Fibroblast of lung (primary cell): Measurements from ENCODE around the gene OTOS. TPM values are rescaled to one million over a fixed set of nuclear protein-coding genes. Genes with fewer than 3 reads are reported as not detected.

ENCODE experiments used
- DNase-seq, 2 donors: peaks; one replicate each; pipeline versions ENCODE4 v3.0.0 to v3.0.0-alpha.2; 2010; ENCODE audit warnings: low read depth in 2 of 2
- H2AFZ ChIP-seq: 2 replicates; pipeline ENCODE4 v1.5.1; 2012; ENCODE audit warnings: low read length, control low read depth, inconsistent platforms
- H3K27ac ChIP-seq: 2 replicates; pipeline ENCODE4 v1.5.1; 2011; ENCODE audit warnings: low read length, control low read depth; ENCODE audit not compliant: insufficient read depth
- H3K27me3 ChIP-seq: 2 replicates; pipeline ENCODE4 v1.5.1; 2011; ENCODE audit warnings: mild to moderate bottlenecking, low read length; ENCODE audit not compliant: control insufficient read depth, insufficient read depth
- H3K36me3 ChIP-seq: 2 replicates; pipeline ENCODE4 v1.5.1; 2011; ENCODE audit warnings: low read length; ENCODE audit not compliant: control insufficient read depth, insufficient read depth
- H3K4me1 ChIP-seq: 2 replicates; pipeline ENCODE4 v1.5.1; 2011; ENCODE audit warnings: low read length; ENCODE audit not compliant: control insufficient read depth, insufficient read depth; ENCODE audit errors: extremely low read depth
- H3K4me2 ChIP-seq: 2 replicates; pipeline ENCODE4 v1.5.1; 2011; ENCODE audit warnings: low read length, control low read depth; ENCODE audit not compliant: insufficient read depth; ENCODE audit errors: extremely low read depth
- H3K4me3 ChIP-seq, 4 experiments: fragments of 200-600 bp in 1 of 4; sonication (generic) in 1 of 4; replicated peaks in 1 of 4; 2 replicates each; pipeline ENCODE4 v1.5.1; 2011 to 2016; ENCODE audit warnings: low read length in 4 of 4, low read depth in 3 of 4, mild to moderate bottlenecking in 3 of 4, control low read depth in 2 of 4, inconsistent platforms in 1 of 4, mixed read lengths in 1 of 4; ENCODE audit not compliant: insufficient read depth in 1 of 4; ENCODE audit errors: control extremely low read depth in 1 of 4
- H3K79me2 ChIP-seq: 2 replicates; pipeline ENCODE4 v1.5.1; 2012; ENCODE audit warnings: mild to moderate bottlenecking, low read length, inconsistent platforms; ENCODE audit not compliant: control insufficient read depth, insufficient read depth
- H3K9ac ChIP-seq: 2 replicates; pipeline ENCODE4 v1.5.1; 2011; ENCODE audit warnings: mild to moderate bottlenecking, low read length, control low read depth; ENCODE audit not compliant: insufficient read depth
- H3K9me3 ChIP-seq: 2 replicates; pipeline ENCODE4 v1.5.1; 2012; ENCODE audit warnings: low read depth, low read length; ENCODE audit not compliant: control insufficient read depth, insufficient read depth
- H4K20me1 ChIP-seq: 2 replicates; pipeline ENCODE4 v1.5.1; 2011; ENCODE audit warnings: low read length; ENCODE audit not compliant: control insufficient read depth, insufficient read depth; ENCODE audit errors: extremely low read depth
- CTCF ChIP-seq, 2 donors: IDR thresholded peaks in 1 of 2; conservative IDR thresholded peaks in 1 of 2; 1 replicate in 1 of 2; 2 replicates in 1 of 2; pipeline ENCODE4 v1.5.1; 2011 to 2012; ENCODE audit warnings: low read length in 2 of 2, control low read depth in 1 of 2, inconsistent platforms in 1 of 2, low read depth in 1 of 2, mild to moderate bottlenecking in 1 of 2
- EZH2 ChIP-seq: IDR thresholded peaks from 2 replicates; pipeline ENCODE4 v1.5.1; 2012; ENCODE audit warnings: low read length, control low read depth, mild to moderate bottlenecking; ENCODE audit errors: missing control alignments
- polyA plus RNA-seq, 2 donors: library from polyadenylated mRNA; depleted of rRNA in 1 of 2; stranded (reverse) in 1 of 2; unstranded in 1 of 2; fragments of >200 nt; gene quantifications; 2 replicates each; pipeline ENCODE4 v1.2.1, GENCODE V29; 2011 to 2012; ENCODE audit warnings: missing spikeins in 1 of 2
- total RNA-seq: library from RNA; depleted of rRNA; stranded (reverse); fragments of >200 nt; gene quantifications from 2 replicates; pipeline ENCODE4 v1.2.1, GENCODE V29; 2014

Gene OTOS
- total and polyA plus RNA-seq, 2 donors (not counting 1 experiment from before 2014, with no cell fraction given) = not detected

DNA sequence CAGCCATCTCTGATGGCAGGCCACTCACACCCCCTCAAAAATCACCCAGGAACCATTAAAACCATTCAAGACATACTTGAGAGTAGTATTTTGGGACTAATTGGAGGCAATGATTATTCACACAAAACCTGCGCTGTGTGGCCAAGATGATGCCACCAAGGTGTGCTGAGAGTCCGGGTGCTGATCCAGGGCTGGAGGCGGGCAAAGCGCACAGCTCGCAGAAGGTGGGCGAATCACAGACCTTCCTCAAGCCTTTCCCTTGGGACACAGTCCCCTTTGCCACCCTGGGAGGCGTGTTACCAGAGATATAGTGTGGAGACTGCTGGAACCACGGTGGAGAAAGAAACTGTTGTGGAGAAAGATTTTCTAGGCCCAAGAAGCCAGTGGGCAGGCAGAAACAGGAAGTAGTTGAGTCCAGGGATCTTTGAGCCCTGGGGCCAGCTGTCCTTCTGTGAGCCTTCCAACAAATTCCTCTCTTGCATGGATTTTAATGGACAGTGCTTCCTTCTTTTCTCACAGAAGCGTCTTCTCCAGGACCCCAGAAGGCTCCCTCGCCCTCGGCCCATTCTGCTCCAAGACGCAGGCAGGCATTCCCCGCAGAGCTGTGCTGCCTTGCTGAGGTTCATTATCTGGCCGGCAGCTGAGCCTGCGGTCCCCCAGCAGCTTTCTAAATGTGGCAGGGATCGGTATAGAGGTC lies 12.4 kb downstream of the OTOS start:
- Histone ChIP-seq H3K79me2 (no peaks in the 10 kb centered on the region), H4K20me1 (no peaks in the 10 kb centered on the region), H2AFZ (no peak overlapping the region), H3K27me3 (no peaks in the 10 kb centered on the region), H3K4me3 (no peak overlapping the region), H3K4me2 (no peak overlapping the region), H3K4me1 (no peaks in the 10 kb centered on the region), H3K9ac (no peak overlapping the region), H3K27ac (no peak overlapping the region), H3K9me3 (no peaks in the 10 kb centered on the region), H3K36me3 (peaks cover 18% of the 10 kb centered on the region)
- TF ChIP-seq EZH2 (no peak), CTCF (conservative IDR thresholded peaks at IDR 0.05 in 1 of 2, IDR thresholded peaks at IDR 0.05 in 1 of 2; ENCODE audit: low read depth in 1 of 2, low read length in 2 of 2) (no peak)
- DNase-seq = no peak

GRCh38 chr2:240127191-240127750 lies 13.2 kb downstream of the OTOS start:
- TF ChIP-seq EZH2 = no peak
- no peak for TF ChIP-seq CTCF (conservative IDR thresholded peaks at IDR 0.05 in 1 of 2, IDR thresholded peaks at IDR 0.05 in 1 of 2; ENCODE audit: low read depth in 1 of 2, low read length in 2 of 2)
- Histone ChIP-seq H2AFZ (no peak overlapping the region), H3K9ac (no peak overlapping the region), H3K4me2 (no peak overlapping the region), H3K27me3 (no peaks in the 10 kb centered on the region), H3K9me3 (no peaks in the 10 kb centered on the region), H4K20me1 (no peaks in the 10 kb centered on the region), H3K4me1 (no peaks in the 10 kb centered on the region), H3K79me2 (no peaks in the 10 kb centered on the region), H3K4me3 (no peak overlapping the region), H3K27ac (no peak overlapping the region), H3K36me3 (peaks cover 12% of the 10 kb centered on the region)
- DNase-seq = no peak

- H3K9me3 ChIP-seq = no peaks in the 10 kb centered on the region
- H3K27me3 ChIP-seq = no peaks in the 10 kb centered on the region
- no peaks in the 10 kb centered on the region for H3K4me1 ChIP-seq
- H3K4me2 ChIP-seq = no peak overlapping the region
- no peaks in the 10 kb centered on the region for H3K79me2 ChIP-seq
- peaks cover 12% of the 10 kb centered on the region for H3K36me3 ChIP-seq
- no peak for DNase-seq
- H4K20me1 ChIP-seq = no peaks in the 10 kb centered on the region
- TF ChIP-seq CTCF (conservative IDR thresholded peaks at IDR 0.05 in 1 of 2, IDR thresholded peaks at IDR 0.05 in 1 of 2; ENCODE audit: low read depth in 1 of 2, low read length in 2 of 2) = no peak
- TF ChIP-seq EZH2 = no peak
- no peak overlapping the region for H3K4me3 ChIP-seq
- H2AFZ ChIP-seq = no peak overlapping the region
- H3K9ac ChIP-seq = no peak overlapping the region
- no peak overlapping the region for H3K27ac ChIP-seq
Measured at GRCh38 chr2:240126731-240127130, 13.7 kb downstream of the OTOS start.
